OCI-LY1 (cell line): Measurements from ENCODE around the gene RAB3IP.

Experiments
- EZH2 ChIP-seq: fragments of 200-600 bp; sonication (generic), shearing (Covaris generic); IDR thresholded peaks from 2 replicates; pipeline ENCODE4 v1.8.0; 2017; ENCODE audit warnings: borderline replicate concordance, mixed run types, mild to moderate bottlenecking, antibody characterized with exemption, low read length, moderate library complexity, mixed read lengths
- TF ChIP-seq, protein P1 (sequence below): fragments of 200-600 bp; sonication (generic), shearing (Covaris generic); IDR thresholded peaks from 2 replicates; pipeline ENCODE4 v1.5.1; 2017; ENCODE audit warnings: mild to moderate bottlenecking, antibody characterized with exemption, low read length, moderate library complexity, mixed read lengths

DNA sequence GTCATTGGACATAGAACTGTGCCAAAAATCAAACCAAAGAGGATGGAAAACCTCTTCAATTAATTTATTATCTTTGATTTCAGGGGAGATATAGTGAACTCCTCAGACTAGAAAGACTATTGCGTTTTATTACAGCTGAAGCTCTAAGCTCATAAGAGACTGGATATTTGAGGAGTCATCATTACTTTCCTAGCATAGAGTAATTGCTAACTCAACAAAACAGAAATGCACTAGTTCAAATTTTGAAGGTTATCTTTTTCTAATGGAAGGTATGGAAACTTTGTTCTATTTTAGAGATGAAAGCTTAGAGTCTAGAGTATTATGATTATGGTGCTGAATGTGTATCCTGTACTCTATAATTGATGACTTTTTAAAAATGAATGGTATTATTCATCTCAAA, 34.3 kb upstream of the RAB3IP start:
- TF ChIP-seq, protein P1, sequence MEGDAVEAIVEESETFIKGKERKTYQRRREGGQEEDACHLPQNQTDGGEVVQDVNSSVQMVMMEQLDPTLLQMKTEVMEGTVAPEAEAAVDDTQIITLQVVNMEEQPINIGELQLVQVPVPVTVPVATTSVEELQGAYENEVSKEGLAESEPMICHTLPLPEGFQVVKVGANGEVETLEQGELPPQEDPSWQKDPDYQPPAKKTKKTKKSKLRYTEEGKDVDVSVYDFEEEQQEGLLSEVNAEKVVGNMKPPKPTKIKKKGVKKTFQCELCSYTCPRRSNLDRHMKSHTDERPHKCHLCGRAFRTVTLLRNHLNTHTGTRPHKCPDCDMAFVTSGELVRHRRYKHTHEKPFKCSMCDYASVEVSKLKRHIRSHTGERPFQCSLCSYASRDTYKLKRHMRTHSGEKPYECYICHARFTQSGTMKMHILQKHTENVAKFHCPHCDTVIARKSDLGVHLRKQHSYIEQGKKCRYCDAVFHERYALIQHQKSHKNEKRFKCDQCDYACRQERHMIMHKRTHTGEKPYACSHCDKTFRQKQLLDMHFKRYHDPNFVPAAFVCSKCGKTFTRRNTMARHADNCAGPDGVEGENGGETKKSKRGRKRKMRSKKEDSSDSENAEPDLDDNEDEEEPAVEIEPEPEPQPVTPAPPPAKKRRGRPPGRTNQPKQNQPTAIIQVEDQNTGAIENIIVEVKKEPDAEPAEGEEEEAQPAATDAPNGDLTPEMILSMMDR, result no peak
- TF ChIP-seq EZH2, result no peak
